Transverse colon (tissue), 4 donors: ENCODE measurements around the gene PARN. TPM values are rescaled to one million over a fixed set of nuclear protein-coding genes. Genes with fewer than 3 reads are reported as not detected.
"Not testable (repeated sequence)": the region's sequence is repeated elsewhere in the genome, so short reads cannot be mapped to it uniquely, and the experiment has no call there.

Experiments
- DNase-seq: peaks from one replicate; pipeline ENCODE4 v3.0.0-alpha.2; 2019
- H3K27ac ChIP-seq, 4 donors: fragments of 200-600 bp; sonication (generic); 2 replicates each; pipeline ENCODE4 v1.5.1; 2016 to 2018; ENCODE audit warnings: inconsistent platforms in 4 of 4
- H3K27me3 ChIP-seq: fragments of 200-600 bp; sonication (generic); 2 replicates; pipeline ENCODE4 v1.5.1; 2017; ENCODE audit warnings: inconsistent platforms
- H3K36me3 ChIP-seq, 4 donors: fragments of 200-600 bp; sonication (generic); 2 replicates each; pipeline ENCODE4 v1.5.1; 2017 to 2019; ENCODE audit warnings: inconsistent platforms in 4 of 4
- H3K4me1 ChIP-seq, 4 donors: fragments of 200-600 bp; sonication (generic); 2 replicates each; pipeline ENCODE4 v1.5.1; 2017 to 2020; ENCODE audit warnings: inconsistent platforms in 4 of 4
- H3K4me3 ChIP-seq, 4 donors: fragments of 200-600 bp; sonication (generic); 1 replicate in 1 of 4; 2 replicates in 3 of 4; pipeline versions ENCODE4 v1.5.1 to v1.6.1; 2017 to 2019; ENCODE audit warnings: inconsistent platforms in 4 of 4
- H3K9me3 ChIP-seq, 2 donors: fragments of 200-600 bp; sonication (generic); 2 replicates each; pipeline ENCODE4 v1.5.1; 2017 to 2019; ENCODE audit warnings: inconsistent platforms in 2 of 2
- CTCF ChIP-seq, 5 experiments: fragments of 200-600 bp in 3 of 5; fragments of 450-650 bp in 2 of 5; sonication (generic) in 3 of 5; IDR thresholded peaks; 1 replicate in 2 of 5; 2 replicates in 3 of 5; pipeline ENCODE4 v1.5.1; 2016 to 2017; ENCODE audit warnings: antibody characterized with exemption in 5 of 5, inconsistent platforms in 3 of 5, mild to moderate bottlenecking in 2 of 5, moderate library complexity in 1 of 5
- EP300 ChIP-seq: sonication (generic); formaldehyde crosslinking; IDR thresholded peaks from one replicate; pipeline ENCODE4 v1.6.1; 2017; ENCODE audit warnings: antibody characterized with exemption, low read depth
- POLR2A ChIP-seq: fragments of 450-650 bp; IDR thresholded peaks from one replicate; pipeline ENCODE4 v1.6.1; 2016; ENCODE audit warnings: antibody characterized with exemption, mild to moderate bottlenecking, moderate library complexity
- POLR2AphosphoS5 ChIP-seq, 3 donors: sonication (generic); formaldehyde crosslinking; IDR thresholded peaks; one replicate each; pipeline ENCODE4 v1.6.1; 2016; ENCODE audit warnings: antibody characterized with exemption in 3 of 3
- WGBS, 2 donors: methylation state at CpG; one replicate each; pipeline ENCODE4 v1.1.5; 2018; ENCODE audit warnings: low coverage in 1 of 2; 5-methylcytosine and 5-hydroxymethylcytosine counted together
- in situ Hi-C, 4 donors: fragments of 200-750 bp; cut with MboI; loops; one replicate each; pipeline versions ENCODE4 v1.15.0 to v1.15.1; 2017; ENCODE audit warnings: low sequenced_read_pairs in 3 of 4, low pct_ligation_motif_present in 1 of 4, low pct_unique_long_range_greater_than_20kb in 1 of 4
- intact Hi-C: fragments of 100-400 bp; cut with DNase I; formaldehyde crosslinking; loops from one replicate; pipeline ENCODE4 v1.15.1; 2023; ENCODE audit warnings: low total_unique reads
- total RNA-seq, 4 donors: library from RNA; depleted of rRNA; stranded (reverse); fragments of >200 nt; gene quantifications; one replicate each; pipeline ENCODE4 v1.1.0, GENCODE V29; 2016

PARN gene
- total RNA-seq, 4 donors from 2014 or later = 26.9 to 57.3 (median 34.1) TPM

- Histone ChIP-seq H3K27me3 (no peaks in the 10 kb centered on the region), H3K4me3 (no peak overlapping the region), H3K4me1 (peaks cover 0 to 4% (median 2%) of the 10 kb centered on the region in 4 donors), H3K27ac (peak overlapping the region in 1 of 4 donors; percentile 53), H3K36me3 (no peaks in the 10 kb centered on the region), H3K9me3 (no peaks in the 10 kb centered on the region)
- in situ Hi-C loops = no loop called here
- intact Hi-C loops = no loop called here
- TF ChIP-seq EP300 (no peak), CTCF (IDR thresholded peaks at IDR 0.05) (no peak), POLR2A (no peak), POLR2AphosphoS5 (IDR thresholded peaks at IDR 0.05) (no peak)
- no peak for DNase-seq
- 91% methylated on average over 5 to 23 of the region's 23 CpGs for WGBS, 2 donors
These were observed 229.6 kb downstream of the PARN start for GRCh38 chr16:14400285-14400977.

- no peak overlapping the region for H3K4me3 ChIP-seq
- no peaks in the 10 kb centered on the region for H3K36me3 ChIP-seq
- H3K4me1 ChIP-seq = peaks cover 0 to 4% (median 2%) of the 10 kb centered on the region in 4 donors
- H3K9me3 ChIP-seq = no peaks in the 10 kb centered on the region
- intact Hi-C loops = no loop called here
- H3K27me3 ChIP-seq = no peaks in the 10 kb centered on the region
- in situ Hi-C loops = loop anchor here in 1 of 4 donors (10.0 kb wide), 1 partner anchor 55 kb away; no protein-coding TSS in a partner anchor
- 74 to 84% methylated on average over 13 to 25 of the region's 25 CpGs for WGBS, 2 donors
- TF ChIP-seq CTCF (IDR thresholded peaks at IDR 0.05) = no peak
- no peak for TF ChIP-seq POLR2AphosphoS5 (IDR thresholded peaks at IDR 0.05)
- TF ChIP-seq EP300 = no peak
- no peak for TF ChIP-seq POLR2A
- DNase-seq = no peak
- peak overlapping the region in 3 of 4 donors; percentile 46 to 53 (median 51) for H3K27ac ChIP-seq
These were observed 230.4 kb downstream of the PARN start for GRCh38 chr16:14399378-14400284.

DNA sequence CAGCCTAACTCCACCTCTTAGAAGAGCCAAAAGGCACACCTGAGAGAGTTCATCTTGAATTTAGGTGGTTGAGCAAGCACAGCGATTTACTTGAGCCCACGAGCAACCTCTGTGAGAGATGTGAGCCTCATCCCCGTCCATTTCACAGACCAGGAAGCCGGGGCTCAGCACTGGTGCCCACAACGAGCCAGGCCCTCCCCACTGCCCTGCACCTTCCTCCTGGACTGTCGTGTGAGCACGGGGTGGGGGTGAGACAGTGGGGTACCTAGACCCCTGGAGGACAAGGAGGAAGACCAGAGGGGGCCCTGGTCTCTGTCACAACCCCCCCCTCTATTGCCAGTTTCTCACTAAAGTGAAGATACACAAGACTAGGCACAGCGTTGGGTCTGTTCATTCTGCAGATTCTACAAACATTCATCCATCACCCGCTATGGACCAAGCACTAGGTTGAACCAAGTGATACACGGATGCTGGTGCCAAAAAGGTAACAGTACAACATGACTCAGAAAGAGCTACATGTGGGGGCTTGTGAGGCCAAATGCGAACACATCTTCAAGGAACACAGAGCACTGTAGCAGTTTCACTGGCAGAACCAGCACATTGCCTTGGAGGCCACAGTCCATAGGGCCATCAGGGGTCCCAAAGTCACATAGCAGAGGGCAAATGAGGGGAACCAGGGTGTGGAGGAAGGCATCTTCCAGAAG, 231.9 kb downstream of the PARN start:
- Histone ChIP-seq H3K27ac (no peak overlapping the region), H3K4me1 (peaks cover 0 to 4% (median 2%) of the 10 kb centered on the region in 4 donors), H3K4me3 (no peak overlapping the region), H3K27me3 (no peaks in the 10 kb centered on the region), H3K9me3 (no peaks in the 10 kb centered on the region), H3K36me3 (no peaks in the 10 kb centered on the region)
- 74 to 92% methylated on average over 4 to 11 of the region's 11 CpGs for WGBS, 2 donors
- DNase-seq = no peak
- intact Hi-C loops = no loop called here
- in situ Hi-C loops = loop anchor here in 1 of 4 donors (10.0 kb wide), 1 partner anchor 57 kb away; no protein-coding TSS in a partner anchor
- TF ChIP-seq POLR2A = no peak
- TF ChIP-seq EP300 = no peak
- no peak for TF ChIP-seq POLR2AphosphoS5 (IDR thresholded peaks at IDR 0.05)
- TF ChIP-seq CTCF (IDR thresholded peaks at IDR 0.05) = no peak

DNA sequence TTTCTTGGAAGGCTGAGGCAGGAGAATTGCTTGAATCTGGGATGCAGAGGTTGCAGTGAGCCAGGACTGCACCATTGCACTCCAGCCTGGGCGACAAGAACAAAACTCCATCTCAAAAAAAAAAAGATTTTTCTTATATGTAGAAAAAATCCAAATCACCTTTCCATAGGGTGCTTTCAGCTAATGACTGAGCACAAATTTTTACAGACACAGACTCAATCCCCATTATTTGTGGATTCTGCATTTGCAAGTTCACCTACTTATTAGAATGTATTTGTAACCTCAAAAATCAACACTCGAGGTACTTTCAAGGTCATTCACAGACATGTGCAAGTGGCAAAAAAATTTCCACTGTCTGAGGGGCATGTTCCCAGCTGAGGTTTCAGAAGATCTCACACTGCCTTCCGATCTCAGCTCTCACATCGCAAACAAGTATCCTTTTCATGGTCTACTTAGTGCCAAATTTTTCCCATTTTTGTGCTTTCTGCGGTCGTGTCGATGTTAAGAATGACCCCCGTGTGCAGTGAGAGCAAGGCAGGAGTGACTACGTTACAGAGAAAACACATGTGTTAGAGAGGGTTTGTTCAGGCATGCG, 234.3 kb downstream of the PARN start:
- in situ Hi-C loops = loop anchor here in 1 of 4 donors (10.0 kb wide), 1 partner anchor 59 kb away; no protein-coding TSS in a partner anchor

More for the DNA sequence above, 234.3 kb downstream of the PARN start:
- H3K4me1 ChIP-seq, H3K9me3 ChIP-seq, DNase-seq, H3K36me3 ChIP-seq, H3K27me3 ChIP-seq, H3K4me3 ChIP-seq, H3K27ac ChIP-seq, intact Hi-C loops: not testable (repeated sequence)
- 77 to 82% methylated on average over 9 to 10 of the region's 10 CpGs for WGBS, 2 donors
